ENCODE measurements around the gene CRIM1. TPM values are rescaled to one million over a fixed set of nuclear protein-coding genes. Genes with fewer than 3 reads are reported as not detected.

Gene CRIM1
- total and polyA plus RNA-seq, 10 donors: 7.1 to 213 (median 110) TPM

- 69 to 84% (median 80%) methylated on average over 5 of the region's 5 CpGs for WGBS, 5 donors
- H3K4me1 ChIP-seq: peaks cover 0 to 33% (median 7%) of the 10 kb centered on the region in 6 donors
- intact Hi-C loops (cut with DNase I; ENCODE audit: low total_unique reads): no loop called here
- DNase-seq: no peak
- peak overlapping the region in 7 of 8 donors; percentile 28 to 74 (median 52) for H3K27ac ChIP-seq
- peaks cover 0 to 23% (median 10%) of the 10 kb centered on the region in 6 donors for H3K36me3 ChIP-seq
- H3K27me3 ChIP-seq (replicated peaks in 1 of 7): no peaks in the 10 kb centered on the region
- H3K4me3 ChIP-seq: no peak overlapping the region
- no peak for TF ChIP-seq POLR2AphosphoS5 (IDR thresholded peaks at IDR 0.05)
- no peak for TF ChIP-seq POLR2A (IDR thresholded peaks at IDR 0.05)
- no peak for TF ChIP-seq CTCF (IDR thresholded peaks at IDR 0.05 in 8 of 11, conservative IDR thresholded peaks at IDR 0.05 in 3 of 11)
- H3K9me3 ChIP-seq: no peaks in the 10 kb centered on the region
Measured at GRCh38 chr2:36450466-36451196, 95.1 kb downstream of the CRIM1 start.

- no peak overlapping the region for H3K4me3 ChIP-seq
- H3K36me3 ChIP-seq: peaks cover 0 to 23% (median 8%) of the 10 kb centered on the region in 6 donors
- no peaks in the 10 kb centered on the region for H3K27me3 ChIP-seq (replicated peaks in 1 of 7)
- no peaks in the 10 kb centered on the region for H3K9me3 ChIP-seq
- no peak for DNase-seq
- TF ChIP-seq CTCF (IDR thresholded peaks at IDR 0.05 in 8 of 11, conservative IDR thresholded peaks at IDR 0.05 in 3 of 11) (no peak), POLR2AphosphoS5 (IDR thresholded peaks at IDR 0.05) (no peak), POLR2A (IDR thresholded peaks at IDR 0.05) (no peak)
- WGBS, 5 donors: 64 to 84% (median 73%) methylated on average over 5 of the region's 5 CpGs
- intact Hi-C loops (cut with DNase I; ENCODE audit: low total_unique reads): no loop called here
- H3K27ac ChIP-seq: peak overlapping the region in 3 of 8 donors; percentile 2 to 74 (median 64)
- peaks cover 0 to 42% (median 15%) of the 10 kb centered on the region in 6 donors for H3K4me1 ChIP-seq
Measured at GRCh38 chr2:36451512-36451911, 95.9 kb downstream of the CRIM1 start.

- intact Hi-C loops (cut with DNase I; ENCODE audit: low total_unique reads): no loop called here
- Histone ChIP-seq H3K4me1 (peaks cover 0 to 50% (median 20%) of the 10 kb centered on the region in 6 donors), H3K9me3 (no peaks in the 10 kb centered on the region), H3K4me3 (no peak overlapping the region), H3K36me3 (peaks cover 0 to 23% (median 8%) of the 10 kb centered on the region in 6 donors), H3K27ac (no peak overlapping the region), H3K27me3 (replicated peaks in 1 of 7) (no peaks in the 10 kb centered on the region)
- TF ChIP-seq POLR2A (IDR thresholded peaks at IDR 0.05): no peak
- no peak for TF ChIP-seq POLR2AphosphoS5 (IDR thresholded peaks at IDR 0.05)
- TF ChIP-seq CTCF (IDR thresholded peaks at IDR 0.05 in 8 of 11, conservative IDR thresholded peaks at IDR 0.05 in 3 of 11): no peak
- 47 to 78% (median 72%) methylated on average over 3 of the region's 3 CpGs for WGBS, 5 donors
- DNase-seq: no peak
Measured at GRCh38 chr2:36452260-36452659, 96.7 kb downstream of the CRIM1 start.

- no peak overlapping the region for H3K4me3 ChIP-seq
- H3K36me3 ChIP-seq: peaks cover 0 to 10% (median 1%) of the 10 kb centered on the region in 6 donors
- H3K27me3 ChIP-seq (replicated peaks in 1 of 7): no peaks in the 10 kb centered on the region
- peak overlapping the region in 1 of 8 donors; percentile 57 for H3K27ac ChIP-seq
- DNase-seq: no peak
- 81 to 89% (median 84%) methylated on average over 3 of the region's 3 CpGs for WGBS, 5 donors
- no peaks in the 10 kb centered on the region for H3K9me3 ChIP-seq
- H3K4me1 ChIP-seq: peaks cover 3 to 64% (median 29%) of the 10 kb centered on the region in 6 donors
- TF ChIP-seq POLR2AphosphoS5 (IDR thresholded peaks at IDR 0.05) (no peak), POLR2A (IDR thresholded peaks at IDR 0.05) (no peak), CTCF (IDR thresholded peaks at IDR 0.05 in 8 of 11, conservative IDR thresholded peaks at IDR 0.05 in 3 of 11) (no peak)
- intact Hi-C loops (cut with DNase I; ENCODE audit: low total_unique reads): no loop called here
Measured at GRCh38 chr2:36453652-36454051, 98.1 kb downstream of the CRIM1 start.

Measured in spleen (tissue), 11 donors.